ENCODE data around the gene SPRED3.

The SPRED3 gene

GRCh38 chr19:38422438-38422837 is 33.9 kb downstream of the SPRED3 start:
- DNase-seq, result no peak

GRCh38 chr19:38424272-38424671 is 35.8 kb downstream of the SPRED3 start:
- DNase-seq, result no peak

DNA sequence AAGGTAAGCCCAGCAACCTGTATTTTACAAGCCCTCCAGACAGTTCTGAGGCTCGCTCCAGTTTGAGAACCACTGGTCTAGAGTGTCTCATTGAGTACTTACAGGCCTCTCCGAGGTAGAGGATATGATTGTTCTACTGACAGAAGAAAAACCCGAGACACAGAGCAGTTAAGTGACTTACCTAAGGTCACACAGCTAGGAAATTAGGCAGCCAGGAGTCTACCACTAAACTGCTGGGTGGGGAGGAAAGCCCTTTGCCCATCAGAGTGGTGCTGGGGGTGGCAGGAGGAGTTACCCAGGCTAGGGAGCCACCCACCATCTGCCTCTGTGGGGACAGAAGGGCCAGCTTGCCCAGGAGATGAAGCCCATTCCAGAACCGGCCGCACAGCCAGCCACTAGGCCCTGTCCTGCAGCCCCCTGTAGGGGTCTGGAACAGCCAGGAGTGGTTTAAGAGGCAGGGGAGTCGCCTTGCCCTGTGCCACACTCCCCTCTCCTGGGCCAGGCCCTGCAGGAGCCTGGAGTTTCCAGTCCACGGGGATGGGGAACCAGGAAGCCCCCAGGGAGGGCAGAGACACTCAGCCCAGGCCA is 36.8 kb downstream of the SPRED3 start:
- DNase-seq, result peak in 1 of 5 experiments; percentile 28

DNA sequence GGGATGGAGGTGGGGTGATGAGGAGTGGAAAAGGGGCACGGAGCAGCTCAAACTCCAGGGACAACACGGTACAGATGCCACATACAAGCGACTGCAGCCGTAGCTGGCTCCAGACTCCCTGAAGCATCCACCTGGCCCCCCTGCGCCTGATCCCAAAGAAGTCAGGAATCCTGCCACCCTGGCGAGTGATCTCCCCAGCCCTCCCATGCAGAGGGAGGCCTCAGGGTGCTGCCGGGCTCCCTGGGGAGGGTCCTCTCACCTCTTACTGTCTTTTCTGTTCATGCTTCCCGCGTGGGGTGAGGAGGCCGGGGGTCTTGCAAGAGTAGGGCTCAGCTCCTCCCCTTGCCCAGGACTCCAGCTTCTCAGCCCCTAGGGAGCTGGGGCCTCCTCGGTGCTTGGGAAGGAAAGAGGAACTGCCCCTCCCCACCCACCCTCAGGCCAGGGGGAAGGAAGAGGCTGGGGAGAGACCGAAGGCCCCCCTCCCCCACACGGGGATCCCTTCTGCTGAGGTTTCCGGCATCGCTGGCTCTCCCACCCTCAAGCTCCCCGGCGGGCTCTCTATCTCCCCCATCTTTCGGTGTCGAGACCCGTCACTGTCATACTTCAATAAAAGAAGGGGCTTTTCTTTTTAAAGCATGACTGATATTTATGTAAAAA is 37.4 kb downstream of the SPRED3 start, which contains the start of gene RASGRP4:
Gene RASGRP4, minus strand, starts transcription at position 410 of the 657 bp plus-strand sequence. Its CDS starts 128 bp downstream, at position 282.
- peak in 3 of 5 experiments; percentile 39 to 87 (median 46) for DNase-seq

DNA sequence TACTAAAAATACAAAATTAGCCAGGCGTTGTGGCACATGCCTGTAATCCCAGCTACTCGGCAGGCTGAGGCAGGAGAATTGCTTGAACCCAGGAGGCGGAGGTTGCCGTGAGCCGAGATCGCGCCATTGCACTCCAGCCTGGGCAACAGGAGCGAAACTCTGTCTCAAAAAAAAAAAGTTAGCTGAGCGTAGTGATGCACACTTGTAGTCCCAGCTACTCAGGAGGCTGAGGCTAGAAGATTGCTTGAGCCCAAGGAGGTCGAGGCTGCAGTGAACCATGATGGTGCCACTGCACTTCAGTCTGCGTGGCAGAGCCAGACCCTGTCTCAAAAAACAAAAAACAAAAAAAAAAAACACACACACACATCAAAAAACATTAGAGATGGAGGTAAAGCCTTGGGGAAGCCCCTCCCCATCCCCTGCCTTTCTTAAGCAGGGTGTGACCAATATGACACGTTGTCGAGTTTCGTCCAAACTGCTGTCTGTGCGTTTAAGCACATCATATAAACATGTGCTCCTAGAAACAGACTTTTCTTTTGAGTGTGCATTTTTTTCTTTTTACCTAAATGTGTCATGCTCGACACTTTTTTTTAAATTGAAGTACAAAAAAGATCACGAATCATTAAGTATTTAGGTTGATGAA is 38.7 kb downstream of the SPRED3 start:
- DNase-seq, result peak in 2 of 5 experiments; percentile 47 to 96

DNA sequence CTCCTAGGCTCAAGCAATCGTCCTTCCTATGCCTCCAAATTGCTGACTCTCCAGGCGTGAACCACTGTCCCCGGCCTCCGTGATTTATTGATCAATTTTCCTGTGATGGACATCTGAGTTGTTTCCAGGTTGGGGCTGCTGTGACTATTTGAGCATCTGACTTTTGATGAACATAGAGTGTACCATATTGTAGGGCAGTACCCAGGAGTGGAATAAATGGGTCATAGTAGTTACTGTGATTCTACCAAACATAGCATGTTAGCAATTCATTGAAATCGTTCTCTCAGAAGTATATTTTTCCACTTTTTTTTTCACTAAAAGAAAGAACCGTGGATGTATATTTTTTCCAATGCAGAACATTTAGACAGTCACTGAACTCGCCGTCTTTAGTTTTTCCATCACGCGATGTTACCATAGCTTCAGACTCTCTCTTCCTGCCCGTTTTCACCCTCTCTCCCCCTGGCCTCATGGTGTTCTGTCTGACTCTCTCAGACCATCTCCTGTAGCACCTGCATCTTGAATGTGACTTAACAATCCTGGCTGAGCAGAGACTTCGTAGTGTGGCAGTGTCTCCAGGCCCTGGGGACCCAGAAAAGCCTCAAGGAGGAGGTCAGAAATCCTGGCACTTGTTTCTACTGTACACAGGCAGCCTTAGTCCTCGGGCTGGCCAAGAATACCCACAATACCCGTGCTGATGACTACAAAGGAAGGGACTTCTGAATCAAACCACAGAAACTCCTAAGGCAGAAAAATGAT is 40.7 kb downstream of the SPRED3 start:
- peak in 1 of 5 experiments; percentile 77 for DNase-seq

DNA sequence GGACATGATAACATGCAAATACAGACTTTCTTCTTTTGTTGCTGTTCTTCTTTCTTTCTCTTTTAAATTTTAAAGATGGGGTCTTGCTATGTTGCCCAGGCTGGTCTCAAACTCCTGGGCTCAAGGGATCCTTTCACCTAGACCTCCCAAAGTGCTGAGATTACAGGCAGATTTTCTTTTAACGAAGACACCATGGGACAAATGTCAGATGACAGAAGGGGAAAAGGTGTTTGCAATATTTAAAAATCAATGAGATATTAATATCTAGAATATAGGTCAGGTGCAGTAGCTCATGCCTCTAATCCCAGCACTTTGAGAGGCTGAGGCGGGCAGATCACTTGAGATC is 41.3 kb downstream of the SPRED3 start:
- DNase-seq, result no peak

- DNase-seq, result no peak
These were observed 42.4 kb downstream of the SPRED3 start for GRCh38 chr19:38430931-38431330.

DNA sequence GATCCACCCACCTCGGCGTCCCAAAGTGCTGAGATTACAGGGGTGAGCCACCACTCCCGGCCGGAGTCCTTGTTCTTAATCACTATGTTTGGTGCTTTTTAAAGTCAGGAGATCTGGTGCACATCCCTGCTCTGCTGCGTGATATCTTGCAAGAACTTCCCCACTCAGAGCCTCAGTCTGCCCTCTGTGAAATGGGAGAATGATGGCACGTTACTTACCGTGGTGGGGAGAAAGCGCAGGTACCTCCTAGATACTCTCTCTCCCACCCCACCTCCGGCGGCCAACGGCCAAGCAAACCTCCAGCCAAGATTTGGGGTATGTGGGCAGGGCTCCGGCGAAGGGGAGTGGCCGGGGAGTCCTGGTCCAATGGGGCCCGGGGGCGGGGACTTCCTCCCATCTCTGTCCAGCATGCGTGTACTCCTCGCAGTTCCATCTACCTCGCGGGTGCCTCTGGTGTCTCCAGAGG is 44.8 kb downstream of the SPRED3 start, which contains the start of gene RYR1:
Gene RYR1, plus strand, starts transcription at position 424 of the 466 bp plus-strand sequence. CDS start 139 bp downstream, outside the sequence.
- peak in 3 of 5 experiments; percentile 38 to 80 (median 49) for DNase-seq

DNA sequence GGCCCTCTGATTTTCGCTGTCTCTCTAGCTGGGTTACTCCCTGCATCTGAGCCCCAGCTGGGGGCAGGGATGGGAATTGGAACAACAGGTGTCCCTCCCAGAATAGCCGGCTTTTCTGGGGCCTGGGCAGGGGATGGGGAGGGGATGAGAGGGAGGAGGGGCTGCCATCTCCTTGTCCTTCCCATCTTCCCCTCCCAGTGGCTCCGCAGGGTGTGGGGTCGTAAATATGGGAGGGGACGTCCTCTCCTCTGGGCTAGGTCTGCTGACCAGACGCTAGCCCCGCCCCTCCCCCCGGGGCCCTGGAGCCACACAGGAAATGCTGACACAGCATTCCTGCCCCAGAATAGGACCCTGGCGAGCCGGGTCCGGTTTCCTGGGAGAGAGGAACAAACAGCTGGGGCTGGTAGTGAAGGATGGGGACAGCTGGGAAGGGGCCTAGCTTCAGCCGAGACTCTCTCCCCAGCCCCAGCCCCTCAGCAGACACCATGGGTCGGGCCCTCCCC is 46.1 kb downstream of the SPRED3 start:
- DNase-seq, result no peak

GRCh38 chr19:38437295-38437694 is 48.8 kb downstream of the SPRED3 start:
- DNase-seq, result no peak

GRCh38 chr19:38437917-38438316 is 49.4 kb downstream of the SPRED3 start:
- DNase-seq, result no peak

DNA sequence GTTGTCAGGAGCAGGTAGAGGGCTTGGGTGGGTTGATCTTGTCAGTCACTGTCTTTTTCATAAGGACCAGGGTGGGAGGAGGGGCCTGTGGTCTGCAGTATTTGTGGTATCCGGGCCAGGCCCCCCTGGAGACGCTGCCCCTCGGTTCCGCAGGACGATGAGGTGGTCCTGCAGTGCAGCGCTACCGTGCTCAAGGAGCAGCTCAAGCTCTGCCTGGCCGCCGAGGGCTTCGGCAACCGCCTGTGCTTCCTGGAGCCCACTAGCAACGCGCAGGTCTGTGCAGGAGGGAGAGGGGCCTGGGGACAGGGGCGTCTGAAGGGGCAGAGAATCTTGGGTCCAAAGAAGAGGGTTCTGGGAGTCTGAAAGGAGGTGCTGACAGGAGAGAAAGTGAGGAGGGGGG is 52.1 kb downstream of the SPRED3 start:
- DNase-seq, result no peak

DNA sequence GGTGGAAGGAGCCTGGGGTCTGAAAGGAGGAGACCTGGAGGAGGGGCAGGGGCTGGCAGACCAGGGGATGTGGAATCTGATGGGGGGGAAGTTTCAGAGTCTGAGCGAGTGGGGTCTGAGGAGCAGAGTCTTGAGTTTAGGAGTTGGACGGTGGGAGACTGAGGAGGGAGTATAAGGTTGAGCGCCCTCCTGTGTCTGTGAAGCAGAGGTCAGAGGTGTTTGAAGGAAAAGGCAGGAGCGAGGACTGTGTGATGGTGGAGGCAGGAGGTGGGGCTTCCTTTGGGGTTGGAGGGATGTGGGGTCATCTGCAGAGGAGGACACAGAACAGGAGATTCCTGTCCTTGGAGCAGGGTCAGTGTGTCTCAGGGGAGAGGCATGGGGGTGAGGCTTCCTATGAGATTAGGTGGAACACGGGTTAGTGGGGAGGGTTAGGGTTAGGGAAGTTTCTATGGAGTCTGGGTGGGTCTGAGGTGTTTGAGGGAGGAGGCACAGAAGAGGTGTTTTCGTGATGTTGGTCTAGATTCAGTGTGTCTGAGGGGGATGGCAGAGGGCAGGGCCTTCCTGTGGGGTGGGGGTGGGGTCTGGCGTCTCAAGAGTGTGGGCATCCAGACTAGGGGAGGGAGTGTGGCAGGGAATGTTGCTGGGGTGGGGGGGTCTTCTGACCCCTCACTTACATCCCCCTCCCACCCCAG is 53.3 kb downstream of the SPRED3 start:
- DNase-seq, result peak in 1 of 5 experiments; percentile 60

- DNase-seq, result no peak
These were observed 54.2 kb downstream of the SPRED3 start for GRCh38 chr19:38442736-38443135.

DNA sequence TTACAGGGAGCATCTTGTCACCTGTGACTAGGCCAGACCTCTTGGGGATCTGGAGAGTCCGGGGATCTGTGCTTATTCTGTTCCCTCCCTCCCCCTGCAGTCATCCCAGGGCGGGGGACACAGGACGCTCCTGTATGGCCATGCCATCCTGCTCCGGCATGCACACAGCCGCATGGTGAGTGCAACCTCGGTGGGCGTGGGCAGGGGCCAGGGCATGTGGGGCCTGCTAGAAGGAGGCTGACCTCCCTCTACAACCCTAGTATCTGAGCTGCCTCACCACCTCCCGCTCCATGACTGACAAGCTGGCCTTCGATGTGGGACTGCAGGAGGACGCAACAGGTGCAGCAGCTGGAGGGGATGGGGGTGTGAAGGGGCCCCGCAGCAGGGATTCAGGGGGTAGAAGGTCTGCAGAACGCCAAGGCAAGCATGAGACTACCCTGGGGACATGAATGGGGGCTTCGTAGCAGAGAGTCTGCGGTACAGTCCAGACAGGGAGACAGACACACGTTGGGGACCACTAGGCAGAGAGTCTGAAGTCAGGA is 55.0 kb downstream of the SPRED3 start:
- no peak for DNase-seq

GRCh38 chr19:38444026-38444425 is 55.5 kb downstream of the SPRED3 start:
- DNase-seq, result no peak

GRCh38 chr19:38445362-38445761 is 56.9 kb downstream of the SPRED3 start:
- no peak for DNase-seq

DNA sequence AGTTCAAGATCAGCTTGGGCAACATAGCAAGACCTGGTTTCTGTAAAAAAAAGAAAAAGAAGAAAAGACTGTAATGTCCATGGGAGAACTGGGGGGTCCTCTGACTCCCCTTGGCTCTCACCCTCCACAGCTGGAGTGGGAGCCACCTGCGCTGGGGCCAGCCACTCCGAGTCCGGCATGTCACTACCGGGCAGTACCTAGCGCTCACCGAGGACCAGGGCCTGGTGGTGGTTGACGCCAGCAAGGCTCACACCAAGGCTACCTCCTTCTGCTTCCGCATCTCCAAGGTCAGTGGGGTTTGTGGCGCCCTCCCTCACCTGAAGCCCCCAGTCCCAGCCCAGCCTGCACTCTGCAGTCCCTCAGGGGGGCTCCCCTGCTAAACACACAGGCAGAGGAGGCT is 59.7 kb downstream of the SPRED3 start:
- no peak for DNase-seq

All from T-helper 2 cell (primary cell).